Measurements from ENCODE around the gene DPH1. TPM values are rescaled to one million over a fixed set of nuclear protein-coding genes. Genes with fewer than 3 reads are reported as not detected.

The DPH1 gene
- total RNA-seq, 4 donors from 2014 or later = 23.5 to 33.7 (median 25.0) TPM

GRCh38 chr17:2076087-2076984, 46.4 kb downstream of the DPH1 start:
- TF ChIP-seq CTCF (IDR thresholded peaks at IDR 0.05; ENCODE audit: low read depth) = no peak

GRCh38 chr17:2077040-2077439, 47.1 kb downstream of the DPH1 start:
- TF ChIP-seq CTCF (IDR thresholded peaks at IDR 0.05; ENCODE audit: low read depth) = no peak

DNA sequence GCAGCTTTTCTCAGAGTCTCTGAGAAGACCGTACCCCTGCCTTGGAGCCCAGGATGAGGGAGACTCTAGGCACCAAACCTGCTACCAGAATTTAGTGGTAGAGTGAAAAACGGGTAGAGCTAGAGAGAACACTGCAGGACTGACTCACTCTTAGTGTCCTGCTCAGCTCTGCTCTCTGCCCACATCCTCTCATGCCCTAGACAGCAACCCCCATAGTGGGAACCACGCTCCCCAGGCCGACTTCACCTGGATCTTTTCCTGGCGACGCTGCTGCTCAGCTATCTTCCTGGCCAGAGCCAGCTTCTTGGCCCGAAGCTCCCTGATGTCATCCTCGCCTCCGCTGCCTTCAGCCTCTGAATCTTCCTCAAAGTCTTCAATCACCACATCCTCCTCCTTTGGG, 51.6 kb downstream of the DPH1 start:
- TF ChIP-seq CTCF (IDR thresholded peaks at IDR 0.05; ENCODE audit: low read depth) = no peak

DNA sequence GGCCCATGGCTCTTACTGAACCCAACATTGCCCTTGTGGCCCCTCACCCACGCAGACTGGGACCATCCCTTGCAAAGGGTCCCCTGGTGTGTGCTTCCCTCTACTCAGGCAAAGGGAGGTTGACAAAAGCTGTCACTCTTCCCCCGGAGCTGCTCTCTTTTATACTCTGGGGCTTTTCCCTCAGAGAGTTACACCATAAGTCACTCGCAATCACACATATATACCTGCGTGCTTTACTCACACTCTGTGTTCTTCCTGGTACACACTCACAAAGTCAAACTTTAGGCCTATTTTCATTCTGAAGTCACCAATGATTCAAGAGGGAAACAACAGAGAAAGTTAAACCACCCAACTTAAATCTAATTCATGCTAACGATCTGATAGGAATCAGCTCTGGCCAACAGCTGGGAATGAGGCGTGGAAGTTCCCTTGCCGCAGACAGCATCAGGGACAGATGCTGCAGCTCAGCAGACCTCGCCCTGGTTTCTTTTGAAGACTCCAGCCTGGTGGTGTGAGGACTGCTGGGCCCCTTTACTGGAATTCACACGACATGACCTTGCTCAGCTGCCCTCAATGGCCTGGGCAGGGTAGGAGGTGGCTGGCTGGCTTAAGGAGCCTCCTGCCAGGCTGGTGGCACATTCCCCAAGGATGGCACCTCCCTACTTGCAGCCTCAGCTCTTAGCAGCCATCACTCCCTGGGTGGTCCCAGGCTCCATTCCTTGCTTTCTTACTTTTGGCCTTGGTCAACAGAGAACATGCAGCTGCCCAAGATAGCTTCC, 52.2 kb downstream of the DPH1 start:
- no peak for TF ChIP-seq CTCF (IDR thresholded peaks at IDR 0.05; ENCODE audit: low read depth)

GRCh38 chr17:2083613-2084035, 53.7 kb downstream of the DPH1 start:
- TF ChIP-seq CTCF (IDR thresholded peaks at IDR 0.05; ENCODE audit: low read depth) = no peak

GRCh38 chr17:2084036-2084765, 54.2 kb downstream of the DPH1 start:
- TF ChIP-seq CTCF (IDR thresholded peaks at IDR 0.05; ENCODE audit: low read depth) = no peak
